H1 (cell line): ENCODE data around the gene NOM1. TPM values are rescaled to one million over a fixed set of nuclear protein-coding genes. Genes with fewer than 3 reads are reported as not detected.

ENCODE experiments used
- POLR2A ChIP-seq, 2 experiments: IDR thresholded peaks; 1 replicate in 1 of 2; 2 replicates in 1 of 2; pipeline ENCODE4 v1.6.1; 2011; ENCODE audit warnings: low read depth in 2 of 2, low read length in 2 of 2, mild to moderate bottlenecking in 2 of 2; ENCODE audit errors: control extremely low read depth in 1 of 2
- polyA plus RNA-seq, 7 experiments: library from polyadenylated mRNA; depleted of rRNA in 3 of 7; stranded (reverse) in 5 of 7; unstranded in 2 of 7; fragments of >200 nt in 5 of 7; fragments of 200-250 nt in 2 of 7; gene quantifications; 1 replicate in 5 of 7; 2 replicates in 1 of 7; 4 replicates in 1 of 7; pipeline versions ENCODE4 v1.2.1 to v1.2.3, GENCODE V29; 2011 to 2013; ENCODE audit warnings: missing spikeins in 2 of 7, mixed read lengths in 2 of 7
- total RNA-seq: library from RNA; stranded (reverse); fragmentation: NEBNext Ultra II Directional; extraction: Animal tissue kit (Norgen Biotek cat#: 25700); gene quantifications from 2 replicates; pipeline ENCODE4 v1.2.1, GENCODE V29; 2021
- TF ChIP-seq, protein P1 (sequence below): IDR thresholded peaks from 2 replicates; pipeline ENCODE4 v1.6.1; 2012; ENCODE audit warnings: inconsistent platforms

The NOM1 gene
- total and polyA plus RNA-seq, 2 of the 8 experiments (the other 6 are each of a cell fraction or from before 2014, with no cell fraction given): 10.6 to 29.1 TPM

DNA sequence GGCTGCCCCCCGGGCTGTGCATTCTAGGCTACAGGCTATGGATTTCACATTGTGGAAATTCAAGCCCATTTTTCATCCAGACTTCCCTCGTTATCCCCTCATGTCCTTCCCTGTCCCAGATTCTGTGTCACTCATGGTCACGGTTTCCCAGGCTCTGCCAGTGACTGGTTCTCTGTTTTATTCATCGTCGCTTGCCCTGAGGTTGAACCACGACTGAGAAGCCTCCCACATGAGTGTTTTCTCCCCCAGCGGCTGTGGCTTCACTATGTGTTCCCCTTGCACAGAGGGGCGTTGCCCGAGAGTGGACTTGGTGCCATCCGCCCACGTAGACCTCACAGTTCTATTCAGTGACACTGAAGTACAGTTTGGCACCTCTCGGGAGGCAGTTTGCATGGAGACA lies 14.0 kb downstream of the NOM1 start (continued):
- TF ChIP-seq, protein P1, sequence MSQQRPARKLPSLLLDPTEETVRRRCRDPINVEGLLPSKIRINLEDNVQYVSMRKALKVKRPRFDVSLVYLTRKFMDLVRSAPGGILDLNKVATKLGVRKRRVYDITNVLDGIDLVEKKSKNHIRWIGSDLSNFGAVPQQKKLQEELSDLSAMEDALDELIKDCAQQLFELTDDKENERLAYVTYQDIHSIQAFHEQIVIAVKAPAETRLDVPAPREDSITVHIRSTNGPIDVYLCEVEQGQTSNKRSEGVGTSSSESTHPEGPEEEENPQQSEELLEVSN: no peak
- TF ChIP-seq POLR2A (IDR thresholded peaks at IDR 0.05; ENCODE audit: control extremely low read depth in 1 of 2, low read depth in 2 of 2, low read length in 2 of 2): no peak
- TF ChIP-seq, all 59 proteins: peak for 0
